A172 (cell line): ENCODE measurements around the gene BCKDK. TPM values are rescaled to one million over a fixed set of nuclear protein-coding genes. Genes with fewer than 3 reads are reported as not detected.

Experiments
- DNase-seq: peaks from one replicate; pipeline ENCODE4 v3.0.0-alpha.2; 2015; ENCODE audit warnings: low spot score
- total RNA-seq: library from RNA; depleted of rRNA; stranded (reverse); fragments of >200 nt; shearing (Covaris generic); gene quantifications from 2 replicates; pipeline ENCODE4 v1.2.3, GENCODE V29; 2014

Gene BCKDK
- total RNA-seq, 1 experiment from 2014 or later: 38.1 TPM

DNA sequence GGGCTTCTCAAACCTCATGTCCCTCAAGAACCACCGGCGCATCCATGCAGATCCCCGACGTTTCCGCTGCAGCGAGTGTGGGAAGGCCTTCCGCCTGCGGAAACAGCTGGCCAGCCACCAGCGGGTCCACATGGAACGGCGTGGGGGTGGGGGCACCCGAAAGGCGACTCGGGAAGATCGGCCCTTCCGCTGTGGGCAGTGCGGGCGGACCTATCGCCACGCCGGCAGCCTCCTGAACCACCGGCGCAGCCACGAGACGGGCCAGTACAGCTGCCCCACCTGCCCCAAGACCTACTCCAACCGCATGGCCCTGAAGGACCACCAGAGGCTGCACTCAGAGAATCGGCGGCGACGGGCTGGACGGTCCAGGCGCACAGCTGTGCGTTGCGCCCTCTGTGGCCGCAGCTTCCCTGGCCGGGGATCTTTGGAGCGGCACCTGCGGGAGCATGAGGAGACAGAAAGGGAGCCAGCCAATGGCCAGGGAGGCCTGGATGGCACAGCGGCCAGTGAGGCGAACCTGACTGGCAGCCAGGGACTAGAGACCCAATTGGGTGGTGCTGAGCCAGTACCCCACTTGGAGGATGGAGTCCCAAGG is 28.1 kb upstream of the BCKDK start:
- DNase-seq: no peak

DNA sequence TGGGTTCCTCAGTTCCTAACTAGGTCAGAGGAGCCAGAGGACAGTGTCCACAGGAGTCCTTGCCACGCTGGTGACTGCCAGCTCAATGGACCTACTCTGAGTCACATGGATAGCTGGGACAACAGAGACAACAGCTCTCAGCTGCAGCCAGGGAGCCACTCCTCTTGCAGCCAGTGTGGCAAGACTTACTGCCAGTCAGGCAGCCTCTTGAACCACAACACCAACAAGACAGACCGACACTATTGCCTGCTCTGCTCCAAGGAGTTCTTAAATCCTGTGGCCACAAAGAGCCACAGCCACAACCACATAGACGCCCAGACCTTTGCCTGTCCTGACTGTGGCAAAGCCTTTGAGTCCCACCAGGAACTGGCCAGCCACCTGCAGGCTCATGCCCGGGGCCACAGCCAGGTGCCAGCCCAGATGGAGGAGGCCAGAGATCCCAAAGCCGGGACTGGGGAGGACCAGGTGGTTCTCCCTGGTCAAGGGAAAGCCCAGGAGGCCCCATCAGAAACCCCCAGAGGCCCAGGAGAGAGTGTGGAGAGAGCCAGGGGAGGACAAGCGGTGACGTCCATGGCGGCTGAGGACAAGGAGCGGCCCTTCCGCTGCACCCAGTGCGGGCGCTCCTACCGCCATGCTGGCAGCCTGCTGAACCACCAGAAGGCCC is 27.3 kb upstream of the BCKDK start:
- no peak for DNase-seq

DNA sequence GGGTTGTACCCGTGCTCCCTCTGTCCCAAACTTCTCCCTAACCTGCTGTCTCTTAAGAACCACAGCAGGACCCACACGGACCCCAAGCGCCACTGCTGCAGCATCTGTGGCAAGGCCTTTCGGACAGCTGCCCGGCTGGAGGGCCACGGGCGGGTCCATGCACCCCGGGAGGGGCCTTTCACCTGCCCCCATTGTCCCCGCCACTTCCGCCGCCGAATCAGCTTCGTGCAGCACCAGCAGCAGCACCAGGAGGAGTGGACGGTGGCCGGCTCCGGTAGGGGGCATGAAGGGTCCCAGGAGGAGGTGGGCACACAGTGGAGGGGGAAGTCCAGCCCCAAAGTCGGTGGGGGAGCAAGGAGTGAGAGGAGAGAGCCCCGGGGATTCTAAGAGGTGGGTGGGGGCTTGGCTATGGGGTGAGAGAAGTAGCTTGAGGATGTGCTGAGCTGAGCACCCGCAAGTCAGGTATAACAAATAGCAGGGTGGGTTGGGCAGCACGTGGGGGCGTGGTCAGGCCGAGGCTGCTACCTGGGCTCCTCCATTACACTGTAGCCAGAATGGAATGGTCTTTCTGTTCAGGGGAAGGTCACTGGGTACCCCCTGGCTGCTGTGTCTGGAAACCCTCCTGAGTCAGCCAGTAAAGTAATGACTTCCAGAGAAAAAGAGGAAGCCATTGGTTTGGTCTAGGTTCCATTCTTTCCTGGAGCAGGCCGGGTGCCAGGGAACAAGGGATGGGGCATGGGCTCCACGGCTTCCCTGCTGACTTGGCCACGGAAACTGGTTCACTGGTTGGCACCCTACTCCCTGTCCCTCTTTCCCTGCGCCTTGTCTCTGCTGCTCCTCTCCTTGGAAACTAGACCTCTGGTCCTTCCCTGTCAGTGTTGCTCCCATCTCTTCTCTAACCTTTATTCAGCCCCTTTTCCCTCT is 26.5 kb upstream of the BCKDK start:
- DNase-seq: no peak

DNA sequence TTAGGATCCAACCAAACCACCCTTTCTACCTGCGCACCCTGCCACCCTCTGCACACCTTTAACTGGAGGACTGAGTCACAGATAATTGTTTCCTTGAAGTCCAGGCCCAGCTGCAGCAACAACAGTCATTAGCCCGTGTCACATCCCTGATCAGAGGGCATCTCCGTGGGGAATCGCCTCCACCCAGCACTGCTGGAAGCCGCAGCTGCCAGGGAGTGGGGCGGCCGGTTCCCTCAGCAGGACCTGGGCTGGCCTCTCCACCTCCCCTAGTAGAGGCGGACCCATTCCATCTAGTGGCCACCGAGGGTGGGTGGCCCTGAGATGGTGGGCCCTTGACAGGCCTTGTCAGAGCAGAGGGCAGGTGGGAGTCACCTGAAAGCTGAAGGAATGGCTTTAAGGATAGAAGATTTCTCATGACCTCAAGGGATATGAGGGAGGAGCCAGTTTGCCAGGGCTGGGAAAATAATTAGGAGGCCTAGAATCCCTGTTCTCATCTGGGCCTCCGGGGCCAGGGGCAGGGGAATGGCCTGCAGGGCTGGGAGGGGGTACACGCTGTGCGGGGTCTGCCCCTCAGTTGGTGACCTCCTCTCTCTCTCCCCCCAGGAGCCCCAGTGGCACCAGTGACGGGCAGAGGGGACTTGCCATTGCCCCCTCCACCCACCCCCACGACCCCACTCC is 25.7 kb upstream of the BCKDK start:
- no peak for DNase-seq

DNA sequence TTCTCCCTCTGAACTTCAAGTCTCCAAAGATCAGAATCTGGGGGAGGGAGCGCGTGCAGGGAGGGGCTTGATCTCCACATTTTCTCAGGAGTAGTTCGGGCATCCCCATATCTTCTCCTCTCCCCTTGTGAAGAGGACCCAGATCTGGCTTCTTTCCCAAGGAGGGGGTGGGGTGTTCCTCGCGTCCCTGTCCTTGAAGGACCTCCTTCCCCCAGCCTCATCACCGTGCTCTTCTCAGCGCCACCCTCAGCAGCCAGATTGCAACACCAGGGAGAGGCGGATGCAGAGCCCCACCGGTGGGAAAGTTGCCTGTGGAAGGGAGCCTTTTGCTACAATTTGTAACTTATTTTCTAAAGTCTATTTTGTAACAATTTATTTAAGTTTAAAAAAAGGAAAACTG is 25.1 kb upstream of the BCKDK start:
- no peak for DNase-seq

DNA sequence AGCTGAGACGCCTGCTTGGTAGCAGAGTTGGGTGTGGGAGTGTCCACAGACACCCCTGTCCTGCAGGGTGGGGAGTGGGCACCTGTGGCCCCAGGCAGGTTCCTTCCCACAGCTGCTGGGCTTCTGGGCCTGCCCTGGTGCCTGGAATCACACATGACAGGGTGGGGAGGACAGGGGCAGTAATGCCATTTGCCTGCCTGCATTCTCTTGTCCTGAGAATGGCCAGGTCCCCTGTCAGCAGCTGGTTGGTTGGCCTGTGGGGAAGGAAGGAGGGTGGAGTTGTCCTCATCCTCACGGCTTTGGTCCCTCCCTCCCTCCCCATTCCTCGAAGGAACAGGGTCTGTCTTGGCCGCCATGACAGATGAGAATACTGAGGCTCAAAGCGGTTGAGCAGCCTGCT is 24.6 kb upstream of the BCKDK start:
- no peak for DNase-seq

DNA sequence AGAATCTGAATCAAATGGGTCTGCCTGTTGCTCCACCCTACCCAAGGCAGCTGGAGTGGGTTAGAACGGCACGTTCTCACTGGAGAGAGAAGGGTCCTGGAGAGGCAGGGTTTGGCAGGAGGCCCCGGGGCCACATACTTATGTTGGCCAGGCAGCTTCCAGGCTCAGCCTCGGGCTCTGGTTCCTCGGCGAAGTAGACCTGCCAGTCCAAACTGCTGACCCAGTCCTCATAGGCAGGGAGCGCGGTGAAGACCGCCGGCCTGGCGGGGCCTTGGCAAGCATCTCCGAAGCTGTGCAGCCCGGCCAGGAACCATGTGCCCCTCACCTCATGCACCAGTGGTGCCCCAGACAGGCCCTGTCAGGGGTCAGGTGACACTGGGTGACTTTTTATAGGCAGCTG is 24.2 kb upstream of the BCKDK start:
- DNase-seq: no peak

DNA sequence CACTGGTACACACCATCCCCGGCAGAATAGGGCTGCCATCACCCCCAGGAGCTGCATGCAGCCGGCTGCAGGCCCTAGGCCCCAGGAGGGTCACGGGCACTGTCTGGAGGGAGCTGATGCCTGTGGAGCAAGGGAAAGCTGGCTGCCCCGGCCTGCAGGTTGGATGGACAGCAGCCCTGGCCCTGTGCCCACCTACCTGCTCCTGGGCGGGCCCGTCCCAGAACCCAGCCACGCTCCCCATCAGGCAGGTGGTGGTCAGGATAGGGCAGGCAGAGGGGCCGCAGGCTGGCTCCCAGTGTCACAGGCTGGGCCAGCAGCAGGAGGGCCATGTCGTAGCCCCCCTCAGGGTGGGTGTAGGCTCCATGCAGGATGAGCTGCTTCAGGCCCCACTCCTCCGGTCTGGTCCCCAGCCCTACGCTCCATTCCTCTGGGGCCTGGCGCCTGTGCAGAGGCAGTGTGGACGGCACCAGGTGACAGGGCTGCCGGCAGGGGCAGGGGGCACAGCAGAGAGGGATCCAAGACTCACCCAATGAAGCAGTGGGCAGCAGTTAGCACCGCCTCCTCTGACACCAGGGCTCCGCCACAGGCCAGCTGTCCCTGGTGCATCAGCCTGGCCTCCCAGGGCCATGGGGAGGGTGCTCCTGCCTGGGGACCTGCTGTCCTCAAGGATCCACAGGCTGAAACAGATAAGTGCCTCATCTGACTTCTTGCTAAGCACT is 23.4 kb upstream of the BCKDK start:
- no peak for DNase-seq

DNA sequence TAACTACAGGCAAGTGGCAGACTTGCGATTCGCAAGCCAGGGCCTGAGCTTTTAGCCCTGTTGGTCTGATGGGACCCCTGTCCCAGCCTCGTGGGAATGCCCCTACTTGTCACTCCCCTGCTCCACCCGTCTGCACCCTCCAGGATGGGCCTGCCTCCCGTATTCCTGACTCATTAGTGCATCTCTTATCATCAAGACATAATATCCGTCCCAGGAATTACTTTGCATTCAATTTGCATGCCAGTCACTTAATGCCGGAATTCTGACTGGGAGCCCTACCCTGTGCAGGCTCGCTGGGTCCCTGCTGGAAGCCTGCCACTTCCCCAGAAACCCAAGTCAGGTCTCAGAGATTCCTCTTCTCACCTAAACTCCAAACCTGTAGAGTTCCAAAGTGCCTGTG is 22.8 kb upstream of the BCKDK start:
- no peak for DNase-seq

DNA sequence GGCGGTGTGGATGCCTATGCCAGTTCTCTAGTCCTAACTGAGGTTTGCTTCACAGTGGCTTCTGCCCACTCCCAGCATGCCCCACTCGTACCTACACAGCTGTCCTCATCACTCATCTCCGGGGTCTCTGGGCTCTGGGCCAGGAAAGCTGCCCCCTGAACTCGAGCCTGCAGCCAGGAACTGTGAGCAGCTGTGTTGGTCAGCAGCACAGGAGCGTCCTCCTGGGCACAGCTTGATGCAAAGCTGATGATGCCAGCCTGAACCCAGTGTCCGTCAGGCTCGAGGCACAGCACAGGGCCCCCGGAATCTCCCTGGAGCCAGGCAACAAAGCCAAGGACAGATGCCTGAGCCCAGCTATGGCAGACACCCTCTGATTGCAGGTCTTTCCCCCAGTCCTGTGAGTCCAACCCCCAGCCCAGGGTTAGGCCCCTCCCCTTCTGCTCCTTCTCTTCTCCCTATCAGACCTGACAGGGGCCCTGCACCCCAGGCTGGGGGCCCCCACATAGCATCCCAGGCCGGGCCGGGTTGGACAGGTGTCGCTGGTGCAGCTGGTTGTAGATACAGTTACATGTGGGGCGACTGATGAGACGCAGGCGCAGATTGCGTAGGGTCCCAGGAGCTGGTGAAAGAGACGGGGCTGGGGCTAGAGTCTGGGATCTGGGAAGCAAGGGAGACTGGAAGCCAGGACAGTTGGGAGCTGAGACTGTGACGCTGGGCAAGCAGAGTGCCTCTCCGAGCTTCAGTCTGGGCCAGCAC is 22.1 kb upstream of the BCKDK start:
- no peak for DNase-seq

DNA sequence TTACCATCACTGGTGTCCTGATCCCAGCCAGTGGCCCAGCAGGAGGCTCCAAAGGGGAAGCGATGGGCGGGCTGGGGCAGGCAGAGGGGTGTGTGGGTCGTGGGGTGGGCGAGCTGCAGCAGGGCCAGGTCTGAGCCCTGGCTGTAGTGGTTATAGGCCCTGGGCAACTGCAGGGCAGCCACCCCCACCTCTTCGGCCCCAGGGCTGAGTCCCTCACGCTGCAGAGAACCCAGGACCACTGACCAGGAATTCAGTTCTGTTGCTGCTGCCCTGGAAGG is 21.6 kb upstream of the BCKDK start:
- DNase-seq: no peak

DNA sequence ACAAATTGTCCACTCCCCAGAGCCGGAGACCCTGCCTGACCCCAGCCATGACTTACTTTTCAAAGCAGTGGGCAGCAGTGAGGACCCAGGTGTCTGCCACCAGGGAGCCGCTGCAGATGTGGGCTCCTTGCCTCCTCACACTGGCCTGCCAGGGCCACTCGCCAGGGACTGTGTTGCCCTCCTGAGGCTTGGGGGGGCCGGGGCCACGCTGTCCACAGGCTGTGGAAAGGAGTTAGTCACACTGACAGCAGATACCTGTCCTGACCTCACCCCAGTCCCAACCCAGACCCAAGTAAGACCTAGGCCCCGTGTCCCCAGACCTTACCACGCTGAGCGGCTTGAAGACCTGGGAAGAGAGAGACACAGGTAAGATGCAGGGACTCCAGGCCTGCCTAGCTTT is 20.7 kb upstream of the BCKDK start:
- no peak for DNase-seq

DNA sequence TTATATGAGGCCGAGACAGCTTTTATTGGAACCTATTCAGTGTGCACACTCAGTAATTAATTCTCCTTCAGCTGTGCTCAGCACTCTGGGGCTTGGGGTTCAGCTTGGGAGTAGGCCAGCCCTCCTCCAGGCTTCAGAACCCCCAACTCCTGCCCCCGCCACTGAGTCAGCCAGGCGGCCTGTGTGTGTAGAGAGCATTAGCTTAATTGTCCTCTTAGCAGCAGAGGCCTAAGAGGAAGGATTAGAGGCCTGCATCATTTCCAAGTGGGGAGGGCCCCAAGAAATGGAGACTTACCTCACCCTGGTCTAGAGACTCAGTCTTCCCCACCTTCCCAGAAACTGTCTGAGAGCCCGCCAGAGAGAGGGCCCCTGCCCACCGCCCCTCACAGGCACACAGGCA is 20.2 kb upstream of the BCKDK start:
- DNase-seq: no peak

DNA sequence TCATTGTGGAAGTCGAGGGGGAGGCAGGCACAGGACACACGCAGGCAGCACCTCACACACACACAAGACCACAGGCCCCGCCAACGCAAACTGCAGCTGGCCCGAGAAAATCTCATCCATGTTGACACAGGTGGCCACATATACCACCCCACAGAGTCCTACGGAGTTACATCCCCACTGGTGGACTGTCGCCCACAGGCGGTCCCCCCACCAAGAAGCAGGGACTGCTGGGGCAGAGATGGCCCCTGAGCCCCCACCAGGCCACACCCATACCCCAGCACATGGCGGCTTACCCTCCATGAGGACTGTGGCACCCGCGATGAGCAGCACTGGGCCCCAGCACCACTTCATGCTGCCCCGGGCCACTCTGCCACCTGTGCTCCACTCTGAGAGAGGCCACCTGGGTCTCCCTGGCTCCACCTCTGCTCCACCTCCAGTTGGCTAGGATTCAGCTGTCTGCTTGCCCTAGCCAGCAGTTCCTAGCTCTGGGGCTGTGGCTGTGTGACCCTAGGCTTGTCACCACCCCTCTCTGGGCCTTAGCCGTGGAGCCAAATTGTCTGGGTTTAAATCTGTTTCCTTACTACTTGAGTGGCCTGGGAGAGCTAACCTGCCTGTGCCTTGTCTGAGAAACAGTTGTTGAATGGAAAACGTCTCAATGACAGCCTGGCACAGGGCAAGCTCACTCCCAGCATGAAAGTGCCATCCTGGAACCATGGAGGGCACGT is 19.6 kb upstream of the BCKDK start, which contains the start of gene PRSS53:
Gene PRSS53, minus strand, starts transcription at position 485 of the 725 bp plus-strand sequence. Its CDS starts 134 bp downstream, at position 351.
- DNase-seq: no peak

DNA sequence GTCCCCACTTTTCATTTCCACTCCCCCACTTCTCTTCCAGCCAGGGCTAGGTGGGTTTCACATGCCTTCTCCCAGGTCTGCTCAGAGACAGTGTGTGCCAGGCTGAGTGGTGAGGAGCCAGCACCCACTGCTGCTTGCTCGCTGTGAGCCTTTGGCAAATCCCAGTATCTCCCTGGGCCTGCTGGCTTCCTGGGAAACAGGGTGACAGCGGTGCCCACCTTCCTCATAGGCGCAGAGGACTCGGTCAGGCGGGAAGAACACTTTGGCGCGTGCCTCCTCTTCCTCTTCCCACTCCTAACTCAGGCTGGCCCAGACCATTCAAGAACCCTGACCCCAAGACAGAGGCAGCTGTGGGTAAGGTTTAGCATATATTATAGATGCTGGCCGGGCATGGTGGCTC is 19.0 kb upstream of the BCKDK start:
- DNase-seq: no peak

DNA sequence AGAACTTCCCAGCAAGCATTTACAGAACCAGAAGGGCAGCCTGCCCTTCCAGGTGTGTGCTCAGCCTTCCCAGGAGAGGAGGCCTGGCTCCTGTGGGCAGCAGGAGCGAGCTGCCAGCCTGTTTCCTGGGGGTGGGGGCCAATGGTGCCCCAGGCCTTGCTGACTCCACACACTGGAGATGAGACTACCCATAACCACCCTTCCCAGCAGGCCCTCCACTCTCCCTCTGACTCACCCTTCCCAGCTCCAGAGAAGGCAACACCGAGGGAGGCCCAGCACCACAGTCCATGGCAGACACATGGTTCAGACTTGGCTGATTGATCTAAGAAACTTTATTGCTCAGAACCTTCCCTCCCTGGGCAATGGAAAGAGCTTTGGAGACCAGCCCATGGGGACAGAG is 17.6 kb upstream of the BCKDK start:
- peak; percentile 53 for DNase-seq

DNA sequence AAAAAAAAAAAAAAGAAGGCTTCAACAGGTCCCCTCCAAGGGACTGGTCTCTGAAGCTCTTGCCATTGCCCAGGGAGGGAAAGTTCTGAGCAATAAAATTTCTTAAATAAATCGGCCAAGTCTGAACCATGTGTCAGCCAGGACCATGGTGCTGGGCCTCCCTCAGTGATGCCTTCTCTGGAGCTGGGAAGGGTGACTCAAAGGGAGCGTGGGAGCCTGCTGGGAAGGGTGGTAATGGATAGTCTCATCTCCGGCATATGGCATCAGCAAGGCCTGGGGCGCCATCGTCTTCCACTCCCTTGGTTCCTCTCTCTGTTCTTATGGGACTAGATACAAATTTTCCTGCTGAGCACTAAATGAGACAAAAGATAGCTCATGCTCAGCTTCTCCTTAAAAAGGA is 15.9 kb upstream of the BCKDK start:
- no peak for DNase-seq

DNA sequence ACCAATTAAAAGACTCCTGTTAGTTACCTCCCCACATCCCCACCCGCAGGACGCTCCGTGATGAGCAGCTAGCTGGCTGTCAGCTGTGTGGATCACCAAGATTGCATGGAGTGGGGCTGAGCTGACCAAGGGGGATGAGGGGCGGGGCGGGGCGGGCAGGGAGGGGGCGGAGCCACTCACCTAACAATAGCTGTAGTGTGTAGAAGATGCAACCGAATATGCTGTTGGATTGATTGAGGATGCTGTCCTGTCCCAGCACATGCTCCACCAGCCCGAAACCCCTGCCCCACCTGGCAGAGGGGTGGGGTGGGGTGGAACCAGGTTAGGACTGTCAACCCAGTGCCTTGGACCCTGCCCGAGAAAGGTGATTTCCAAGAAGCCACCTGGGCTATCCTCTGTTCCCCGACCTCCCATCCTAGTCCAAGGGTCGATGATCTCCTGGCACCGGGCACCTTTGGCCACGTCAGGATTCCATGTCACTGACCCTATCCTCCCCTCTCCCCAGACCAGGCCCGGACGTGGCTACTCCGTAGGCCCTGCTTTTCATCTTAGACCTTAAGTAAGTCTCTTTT is 15.0 kb upstream of the BCKDK start:
- peak; percentile 55 for DNase-seq

DNA sequence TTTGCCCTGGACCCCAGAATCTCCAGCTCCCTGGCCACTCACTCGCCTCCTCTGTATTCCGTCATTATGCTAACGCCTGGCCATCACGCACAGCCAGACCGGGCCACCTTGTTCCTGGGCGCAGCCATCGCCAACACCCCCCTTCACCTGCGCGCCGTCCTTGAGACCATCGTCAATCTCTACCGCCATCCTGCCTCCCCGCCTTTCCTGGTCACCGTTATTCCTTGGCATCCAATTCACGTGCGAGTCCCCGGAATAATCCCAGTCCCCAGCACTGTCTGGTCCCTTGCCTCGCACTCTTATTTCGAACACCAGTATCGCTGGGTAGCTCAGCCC is 14.1 kb upstream of the BCKDK start:
- DNase-seq: no peak
